IMR-90 (cell line): Measurements from ENCODE around the gene MAGEB17.

ENCODE experiments used
- BHLHE40 ChIP-seq: fragments of 150-350 bp; IDR thresholded peaks from 2 replicates; pipeline ENCODE4 v1.6.1; 2016; ENCODE audit warnings: mild to moderate bottlenecking, low read depth, low read length
- POLR2A ChIP-seq: IDR thresholded peaks from 2 replicates; pipeline ENCODE4 v1.6.1; 2012; ENCODE audit warnings: mild to moderate bottlenecking, low read depth, low read length
- RAD21 ChIP-seq: IDR thresholded peaks from 2 replicates; pipeline ENCODE4 v1.6.1; 2012; ENCODE audit warnings: low read length, improper control_type of control experiment
- TF ChIP-seq, protein P1 (sequence below): conservative IDR thresholded peaks from 2 replicates; pipeline ENCODE4 v1.5.1; 2012; ENCODE audit warnings: mild to moderate bottlenecking, low read depth, low read length, improper control_type of control experiment
- TF ChIP-seq, protein P2 (sequence below): fragments of 150-350 bp; IDR thresholded peaks from 2 replicates; pipeline ENCODE4 v1.6.1; 2016; ENCODE audit warnings: low read depth, mild to moderate bottlenecking, low read length, moderate library complexity, borderline replicate concordance

DNA sequence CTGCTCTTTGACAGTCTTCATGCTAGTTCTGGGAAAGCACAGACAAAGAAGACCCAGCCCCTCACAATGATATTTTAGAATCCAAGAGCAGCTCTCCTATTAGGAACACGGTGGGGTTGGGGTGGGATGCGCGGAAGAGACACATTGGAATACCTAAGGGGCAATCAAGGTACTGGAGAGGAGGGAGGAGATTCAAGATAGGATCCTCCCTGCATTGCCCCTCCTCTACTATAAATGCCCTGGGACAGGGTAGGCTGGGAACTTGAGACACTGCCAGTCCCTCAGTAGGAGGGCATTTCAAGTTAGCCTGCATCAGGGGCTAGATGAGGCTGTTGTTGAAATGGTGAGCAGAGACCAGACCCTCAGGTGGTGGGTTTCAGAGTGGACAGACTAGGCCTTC, 5.1 kb downstream of the MAGEB17 start:
- TF ChIP-seq, protein P1, sequence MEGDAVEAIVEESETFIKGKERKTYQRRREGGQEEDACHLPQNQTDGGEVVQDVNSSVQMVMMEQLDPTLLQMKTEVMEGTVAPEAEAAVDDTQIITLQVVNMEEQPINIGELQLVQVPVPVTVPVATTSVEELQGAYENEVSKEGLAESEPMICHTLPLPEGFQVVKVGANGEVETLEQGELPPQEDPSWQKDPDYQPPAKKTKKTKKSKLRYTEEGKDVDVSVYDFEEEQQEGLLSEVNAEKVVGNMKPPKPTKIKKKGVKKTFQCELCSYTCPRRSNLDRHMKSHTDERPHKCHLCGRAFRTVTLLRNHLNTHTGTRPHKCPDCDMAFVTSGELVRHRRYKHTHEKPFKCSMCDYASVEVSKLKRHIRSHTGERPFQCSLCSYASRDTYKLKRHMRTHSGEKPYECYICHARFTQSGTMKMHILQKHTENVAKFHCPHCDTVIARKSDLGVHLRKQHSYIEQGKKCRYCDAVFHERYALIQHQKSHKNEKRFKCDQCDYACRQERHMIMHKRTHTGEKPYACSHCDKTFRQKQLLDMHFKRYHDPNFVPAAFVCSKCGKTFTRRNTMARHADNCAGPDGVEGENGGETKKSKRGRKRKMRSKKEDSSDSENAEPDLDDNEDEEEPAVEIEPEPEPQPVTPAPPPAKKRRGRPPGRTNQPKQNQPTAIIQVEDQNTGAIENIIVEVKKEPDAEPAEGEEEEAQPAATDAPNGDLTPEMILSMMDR, result no peak
- TF ChIP-seq POLR2A (no peak), RAD21 (no peak), BHLHE40 (no peak)
- TF ChIP-seq, protein P2, sequence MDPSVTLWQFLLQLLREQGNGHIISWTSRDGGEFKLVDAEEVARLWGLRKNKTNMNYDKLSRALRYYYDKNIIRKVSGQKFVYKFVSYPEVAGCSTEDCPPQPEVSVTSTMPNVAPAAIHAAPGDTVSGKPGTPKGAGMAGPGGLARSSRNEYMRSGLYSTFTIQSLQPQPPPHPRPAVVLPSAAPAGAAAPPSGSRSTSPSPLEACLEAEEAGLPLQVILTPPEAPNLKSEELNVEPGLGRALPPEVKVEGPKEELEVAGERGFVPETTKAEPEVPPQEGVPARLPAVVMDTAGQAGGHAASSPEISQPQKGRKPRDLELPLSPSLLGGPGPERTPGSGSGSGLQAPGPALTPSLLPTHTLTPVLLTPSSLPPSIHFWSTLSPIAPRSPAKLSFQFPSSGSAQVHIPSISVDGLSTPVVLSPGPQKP, result no peak
